Gastrocnemius medialis (tissue), 4 donors: ENCODE measurements around the gene VIM. TPM values are rescaled to one million over a fixed set of nuclear protein-coding genes. Genes with fewer than 3 reads are reported as not detected.

ENCODE experiments used
- ATAC-seq, 2 donors: fragments of 150-250 bp; one replicate each; pipeline ENCODE4 v1.9.1; 2016
- DNase-seq, 2 donors: peaks; one replicate each; pipeline ENCODE4 v3.0.0-alpha.2; 2019
- H3K27ac ChIP-seq, 4 donors: fragments of 200-600 bp; sonication (generic); 1 replicate in 1 of 4; 2 replicates in 3 of 4; pipeline ENCODE4 v1.5.1; 2016 to 2018; ENCODE audit warnings: mild to moderate bottlenecking in 2 of 4, moderate library complexity in 1 of 4
- H3K27me3 ChIP-seq, 3 donors: fragments of 200-600 bp; sonication (generic) in 2 of 3; 1 replicate in 1 of 3; 2 replicates in 2 of 3; pipeline versions ENCODE4 v1.5.1 to v1.6.0; 2016 to 2019; ENCODE audit warnings: mild to moderate bottlenecking in 1 of 3, moderate library complexity in 1 of 3
- H3K36me3 ChIP-seq, 2 donors: fragments of 200-600 bp; sonication (generic) in 1 of 2; one replicate each; pipeline ENCODE4 v1.5.1; 2017 to 2018
- H3K4me1 ChIP-seq, 2 donors: fragments of 200-600 bp; sonication (generic) in 1 of 2; one replicate each; pipeline ENCODE4 v1.5.1; 2016 to 2017; ENCODE audit warnings: mild to moderate bottlenecking in 2 of 2
- H3K4me3 ChIP-seq, 4 donors: fragments of 200-600 bp; sonication (generic) in 3 of 4; 1 replicate in 1 of 4; 2 replicates in 3 of 4; pipeline ENCODE4 v1.5.1; 2016 to 2019; ENCODE audit warnings: mild to moderate bottlenecking in 2 of 4
- H3K9me3 ChIP-seq, 3 donors: fragments of 200-600 bp; sonication (generic) in 2 of 3; 1 replicate in 1 of 3; 2 replicates in 2 of 3; pipeline ENCODE4 v1.5.1; 2016 to 2019
- POLR2A ChIP-seq, 2 donors: fragments of 450-650 bp; IDR thresholded peaks; one replicate each; pipeline ENCODE4 v1.6.1; 2017; ENCODE audit warnings: antibody characterized with exemption in 2 of 2, mild to moderate bottlenecking in 2 of 2, moderate library complexity in 2 of 2
- in situ Hi-C, 4 donors: fragments of 200-750 bp; cut with MboI; loops; one replicate each; pipeline versions ENCODE4 v1.15.0 to v1.8.0; 2017; ENCODE audit warnings: low sequenced_read_pairs in 4 of 4
- intact Hi-C: fragments of 100-400 bp; cut with DNase I; formaldehyde crosslinking; loops from one replicate; pipeline ENCODE4 v1.15.1; 2023; ENCODE audit warnings: low total_unique reads
- total RNA-seq, 4 donors: library from RNA; depleted of rRNA; stranded (reverse); fragments of >200 nt; gene quantifications; one replicate each; pipeline versions ENCODE4 v1.1.0 to v1.2.3, GENCODE V29; 2016
- TF ChIP-seq, protein P1 (sequence below), 5 experiments: fragments of 450-650 bp in 3 of 5; fragments of 200-600 bp in 2 of 5; sonication (generic) in 2 of 5; IDR thresholded peaks in 4 of 5; conservative IDR thresholded peaks in 1 of 5; 1 replicate in 4 of 5; 2 replicates in 1 of 5; pipeline ENCODE4 v1.5.1; 2016 to 2019; ENCODE audit warnings: antibody characterized with exemption in 5 of 5, mild to moderate bottlenecking in 3 of 5, moderate library complexity in 3 of 5

VIM gene
- total RNA-seq, 4 donors from 2014 or later = 355 to 835 (median 589) TPM

DNA sequence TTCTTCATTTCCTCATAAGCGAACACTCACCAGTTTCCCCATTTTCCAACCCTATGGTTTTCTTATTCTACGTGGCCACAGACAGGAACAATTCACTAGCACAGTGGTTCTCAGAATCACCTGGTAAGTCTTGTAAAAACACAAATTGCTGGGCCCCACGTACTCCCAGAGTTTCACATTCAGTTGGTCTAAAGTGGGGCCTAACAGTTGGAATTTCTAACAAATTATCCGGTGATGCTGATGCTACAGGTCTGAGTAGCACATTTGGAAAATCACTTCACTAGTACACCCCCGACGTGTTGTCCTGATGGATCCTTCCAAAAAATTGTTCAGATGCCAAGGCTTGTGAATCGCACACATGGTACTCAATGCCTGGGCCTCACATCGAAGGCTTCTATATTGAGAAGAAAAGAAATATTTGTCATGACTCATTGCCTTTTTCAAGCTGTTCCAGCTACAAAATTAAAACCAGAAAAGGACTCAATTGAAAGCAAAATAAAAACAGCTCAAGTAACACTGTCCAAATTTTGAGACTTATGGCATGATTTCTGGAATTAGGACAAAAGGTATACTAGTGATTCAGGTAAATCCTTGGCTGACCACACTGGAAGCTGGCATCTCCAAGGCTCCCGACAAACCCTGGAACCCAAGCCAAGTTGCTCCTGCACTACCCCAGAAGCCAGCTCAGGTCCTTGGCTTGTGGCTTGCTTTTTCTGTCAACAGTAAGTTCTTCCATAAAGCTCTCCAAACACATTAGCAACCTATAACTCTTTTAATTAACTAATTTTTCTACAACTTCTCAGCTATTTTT lies 12.9 kb upstream of the VIM start:
- Histone ChIP-seq H3K27me3 (no peaks in the 10 kb centered on the region), H3K4me1 (peaks cover 0 to 4% of the 10 kb centered on the region in 2 donors), H3K9me3 (no peaks in the 10 kb centered on the region), H3K36me3 (no peaks in the 10 kb centered on the region), H3K27ac (peak overlapping the region; percentile 25 to 60 (median 50)), H3K4me3 (no peak overlapping the region)
- intact Hi-C loops = no loop called here
- in situ Hi-C loops = no loop called here
- TF ChIP-seq POLR2A (IDR thresholded peaks at IDR 0.05) = no peak
- TF ChIP-seq, protein P1, sequence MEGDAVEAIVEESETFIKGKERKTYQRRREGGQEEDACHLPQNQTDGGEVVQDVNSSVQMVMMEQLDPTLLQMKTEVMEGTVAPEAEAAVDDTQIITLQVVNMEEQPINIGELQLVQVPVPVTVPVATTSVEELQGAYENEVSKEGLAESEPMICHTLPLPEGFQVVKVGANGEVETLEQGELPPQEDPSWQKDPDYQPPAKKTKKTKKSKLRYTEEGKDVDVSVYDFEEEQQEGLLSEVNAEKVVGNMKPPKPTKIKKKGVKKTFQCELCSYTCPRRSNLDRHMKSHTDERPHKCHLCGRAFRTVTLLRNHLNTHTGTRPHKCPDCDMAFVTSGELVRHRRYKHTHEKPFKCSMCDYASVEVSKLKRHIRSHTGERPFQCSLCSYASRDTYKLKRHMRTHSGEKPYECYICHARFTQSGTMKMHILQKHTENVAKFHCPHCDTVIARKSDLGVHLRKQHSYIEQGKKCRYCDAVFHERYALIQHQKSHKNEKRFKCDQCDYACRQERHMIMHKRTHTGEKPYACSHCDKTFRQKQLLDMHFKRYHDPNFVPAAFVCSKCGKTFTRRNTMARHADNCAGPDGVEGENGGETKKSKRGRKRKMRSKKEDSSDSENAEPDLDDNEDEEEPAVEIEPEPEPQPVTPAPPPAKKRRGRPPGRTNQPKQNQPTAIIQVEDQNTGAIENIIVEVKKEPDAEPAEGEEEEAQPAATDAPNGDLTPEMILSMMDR (IDR thresholded peaks at IDR 0.05 in 4 of 5, conservative IDR thresholded peaks at IDR 0.05 in 1 of 5) = no peak
- ATAC-seq (peak in 1 of 2 donors; percentile 35), DNase-seq (no peak)

DNA sequence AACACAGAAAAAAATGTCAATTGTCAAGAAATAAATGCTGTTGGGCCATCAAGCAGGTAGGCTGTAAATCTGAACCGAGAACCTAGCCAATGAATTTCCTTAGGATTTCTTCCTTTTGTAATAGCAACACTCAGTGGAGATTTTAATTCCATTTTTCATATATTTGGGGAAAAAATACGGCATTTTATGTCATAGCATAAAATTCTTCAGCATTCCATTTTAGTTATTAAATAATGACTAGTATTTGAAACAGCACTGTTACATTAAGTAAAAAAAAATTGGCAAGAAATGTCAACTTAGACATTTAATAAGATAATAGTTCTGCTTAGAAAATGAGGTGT lies 12.3 kb upstream of the VIM start:
- Histone ChIP-seq H3K36me3 (no peaks in the 10 kb centered on the region), H3K27me3 (no peaks in the 10 kb centered on the region), H3K4me1 (peaks cover 0 to 4% of the 10 kb centered on the region in 2 donors), H3K9me3 (no peaks in the 10 kb centered on the region), H3K27ac (peak overlapping the region; percentile 49 to 68 (median 56)), H3K4me3 (no peak overlapping the region)
- TF ChIP-seq POLR2A (IDR thresholded peaks at IDR 0.05) = no peak
- TF ChIP-seq, protein P1 (IDR thresholded peaks at IDR 0.05 in 4 of 5, conservative IDR thresholded peaks at IDR 0.05 in 1 of 5) = no peak
- intact Hi-C loops (no loop called here), in situ Hi-C loops (no loop called here)
- ATAC-seq (no peak), DNase-seq (no peak)

DNA sequence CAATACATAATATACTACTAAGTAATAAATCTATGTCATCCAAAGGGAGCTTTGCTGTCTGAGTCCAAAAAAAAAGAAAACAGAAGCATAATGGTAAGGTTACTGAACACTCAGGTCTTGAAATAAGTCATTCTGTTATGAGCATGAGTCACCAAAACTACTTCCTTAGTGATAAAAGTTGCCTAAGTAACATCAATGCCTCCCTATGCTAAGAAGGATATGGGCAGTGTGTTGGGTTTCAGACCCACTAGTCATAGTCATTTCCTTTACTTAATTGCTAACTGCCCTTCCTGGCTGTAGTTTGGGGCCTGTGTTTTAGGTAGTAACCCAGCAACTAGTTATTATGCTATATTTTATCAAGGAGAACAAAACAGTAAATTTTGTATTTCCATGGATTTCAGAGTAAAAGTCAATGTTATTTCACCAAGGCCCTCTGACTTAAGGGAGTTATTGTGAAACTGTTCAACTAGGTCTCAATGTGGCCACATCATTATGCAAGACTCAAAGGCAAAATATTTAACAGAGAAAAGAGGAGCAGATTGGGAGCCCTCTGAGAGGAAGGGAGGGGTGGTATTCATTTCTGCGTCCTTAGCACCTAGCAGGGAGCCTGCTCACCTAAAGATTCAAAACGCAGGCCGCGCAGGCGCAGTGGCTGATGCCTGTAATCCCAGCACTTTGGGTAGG lies 11.7 kb upstream of the VIM start:
- ATAC-seq (peak; percentile 88 to 91), DNase-seq (no peak)
- Histone ChIP-seq H3K9me3 (no peaks in the 10 kb centered on the region), H3K4me1 (peaks cover 0 to 4% of the 10 kb centered on the region in 2 donors), H3K27me3 (no peaks in the 10 kb centered on the region), H3K27ac (peak overlapping the region; percentile 49 to 68 (median 56)), H3K4me3 (no peak overlapping the region), H3K36me3 (no peaks in the 10 kb centered on the region)
- intact Hi-C loops = no loop called here
- TF ChIP-seq POLR2A (IDR thresholded peaks at IDR 0.05) = no peak
- TF ChIP-seq, protein P1 (IDR thresholded peaks at IDR 0.05 in 4 of 5, conservative IDR thresholded peaks at IDR 0.05 in 1 of 5) = no peak
- in situ Hi-C loops = no loop called here

DNA sequence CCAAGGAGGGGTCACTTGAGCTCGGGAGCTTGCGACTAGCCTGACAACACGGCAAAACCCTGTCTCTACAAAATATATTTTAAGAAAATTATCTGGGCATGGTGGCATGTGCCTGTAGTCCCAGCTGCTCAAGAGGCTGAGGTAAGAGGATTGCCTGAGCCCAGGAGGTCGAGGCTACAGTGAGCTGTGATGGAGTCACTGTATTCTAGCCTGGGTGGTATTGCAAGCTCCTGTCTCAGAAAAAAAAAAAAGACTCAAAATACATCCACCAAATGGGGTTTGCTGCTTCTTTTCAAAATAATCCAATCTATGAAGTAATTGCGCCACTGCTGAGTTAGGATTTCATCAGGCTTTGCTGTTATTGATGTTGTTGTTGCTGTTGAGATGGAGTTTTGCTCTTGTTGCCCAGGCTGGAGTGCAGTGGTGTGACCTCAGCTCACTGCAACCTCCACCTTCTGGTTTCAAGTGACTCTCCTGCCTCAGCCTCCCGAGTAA lies 11.1 kb upstream of the VIM start:
- DNase-seq (no peak), ATAC-seq (no peak)
- intact Hi-C loops (no loop called here), in situ Hi-C loops (no loop called here)
- Histone ChIP-seq H3K9me3 (no peaks in the 10 kb centered on the region), H3K27ac (peak overlapping the region; percentile 49 to 68 (median 56)), H3K4me3 (no peak overlapping the region), H3K4me1 (peaks cover 0 to 4% of the 10 kb centered on the region in 2 donors), H3K27me3 (no peaks in the 10 kb centered on the region), H3K36me3 (no peaks in the 10 kb centered on the region)
- no peak for TF ChIP-seq POLR2A (IDR thresholded peaks at IDR 0.05)
- TF ChIP-seq, protein P1 (IDR thresholded peaks at IDR 0.05 in 4 of 5, conservative IDR thresholded peaks at IDR 0.05 in 1 of 5) = no peak
